GM12892 (cell line): ENCODE measurements around the gene DMRTA1.

Experiments
- POLR2A ChIP-seq: IDR thresholded peaks from 2 replicates; pipeline ENCODE4 v1.6.1; 2011; ENCODE audit warnings: low read depth, low read length, control low read depth
- POLR2AphosphoS5 ChIP-seq: IDR thresholded peaks from 2 replicates; pipeline ENCODE4 v1.6.1; 2011; ENCODE audit warnings: low read depth, low read length, control low read depth

GRCh38 chr9:22449719-22450118, 3.1 kb downstream of the DMRTA1 start:
- TF ChIP-seq POLR2A (no peak), POLR2AphosphoS5 (no peak)
